GM12878 (cell line): Measurements from ENCODE around the gene SMTNL1. TPM values are rescaled to one million over a fixed set of nuclear protein-coding genes. Genes with fewer than 3 reads are reported as not detected.
A peak's percentile ranks its signal among the peaks of the same experiment; 100 is the strongest.

Experiments used
- ATAC-seq: fragments of 200-7000 bp; cut with Tn5 transposase; 3 replicates; pipeline ENCODE4 v1.9.1; 2020; ENCODE audit warnings: mild to moderate bottlenecking, moderate library complexity
- BruUV-seq: library from RNA; stranded (reverse); fragments of 400-500 nt; replicated peaks from 2 replicates; lab custom pipeline; 2021; lab: Mats Ljungman, UMichigan
- CTCF ChIA-PET: fragments of 300-600 bp; sonication (Branson Sonifier 250); formaldehyde crosslinking; extraction: SDS; loops from one replicate; lab custom pipeline; 2021; ENCODE audit warnings: inconsistent platforms; lab: Yijun Ruan, JAX
- POLR2A ChIA-PET: fragments of 350-600 bp; formaldehyde crosslinking; extraction: SDS; loops from one replicate; lab custom pipeline; 2021; ENCODE audit warnings: inconsistent platforms; lab: Charles Lee
- RAD21 ChIA-PET: fragments of 300-600 bp; sonication (Branson Sonifier 250); formaldehyde crosslinking; loops from one replicate; lab custom pipeline; 2023; ENCODE audit warnings: antibody characterized with exemption; ENCODE audit not compliant: unreplicated experiment; lab: Charles Lee
- SMC1A ChIA-PET: fragments of 300-600 bp; sonication (Branson Sonifier 250); formaldehyde crosslinking; loops from one replicate; lab custom pipeline; 2023; ENCODE audit not compliant: unreplicated experiment, uncharacterized antibody; lab: Charles Lee
- DNase-seq: peaks from one replicate; pipeline ENCODE4 v3.0.0-alpha.2; 2011; ENCODE audit warnings: low read depth, low spot score
- FAIRE-seq: peaks from 3 replicates; lab custom pipeline; 2011; peaks lifted over from hg19 to GRCh38; lab: Jason Lieb, UNC
- H2AFZ ChIP-seq: 2 replicates; pipeline ENCODE4 v1.6.0; 2011; ENCODE audit warnings: low read depth, low read length, control low read depth; ENCODE audit not compliant: control insufficient read depth
- H3K27ac ChIP-seq: 2 replicates; pipeline ENCODE4 v1.5.1; 2011; ENCODE audit warnings: control low read depth; ENCODE audit not compliant: control insufficient read depth, insufficient read depth
- H3K27me3 ChIP-seq, 2 experiments: replicated peaks in 1 of 2; 2 replicates each; pipeline versions ENCODE4 v1.6.0 to v1.6.1; 2011; ENCODE audit warnings: low read length in 1 of 2; ENCODE audit not compliant: control insufficient read depth in 2 of 2, insufficient read depth in 2 of 2
- H3K36me3 ChIP-seq, 2 experiments: 2 replicates each; pipeline ENCODE4 v1.5.1; 2011; ENCODE audit warnings: low read length in 1 of 2; ENCODE audit not compliant: control insufficient read depth in 2 of 2, insufficient read depth in 2 of 2
- H3K4me1 ChIP-seq: 2 replicates; pipeline ENCODE4 v1.6.1; 2011; ENCODE audit warnings: mild to moderate bottlenecking, low read length, moderate library complexity, mixed read lengths; ENCODE audit not compliant: control insufficient read depth, insufficient read depth
- H3K4me2 ChIP-seq: 2 replicates; pipeline ENCODE4 v1.6.0; 2011; ENCODE audit warnings: control low read depth; ENCODE audit not compliant: control insufficient read depth, insufficient read depth
- H3K4me3 ChIP-seq: fragments of 200-600 bp; sonication (generic); 2 replicates; pipeline ENCODE4 v1.5.1; 2016
- H3K79me2 ChIP-seq: 2 replicates; pipeline ENCODE4 v1.6.0; 2011; ENCODE audit warnings: low read length; ENCODE audit not compliant: control insufficient read depth, insufficient read depth
- H3K9ac ChIP-seq: 2 replicates; pipeline ENCODE4 v1.8.0; 2011; ENCODE audit warnings: low read length, control low read depth, mixed read lengths; ENCODE audit not compliant: control insufficient read depth, insufficient read depth
- H3K9me3 ChIP-seq: replicated peaks from 3 replicates; pipeline ENCODE4 v1.5.1; 2011; ENCODE audit warnings: mild to moderate bottlenecking, low read length; ENCODE audit not compliant: control insufficient read depth, insufficient read depth
- H4K20me1 ChIP-seq: 2 replicates; pipeline ENCODE4 v1.6.0; 2011; ENCODE audit not compliant: control insufficient read depth, insufficient read depth
- BACH1 ChIP-seq: fragments of 450-650 bp; IDR thresholded peaks from 2 replicates; pipeline ENCODE4 v1.6.1; 2017; ENCODE audit warnings: mild to moderate bottlenecking, borderline replicate concordance
- CHD2 ChIP-seq: IDR thresholded peaks from 2 replicates; pipeline ENCODE4 v1.6.1; 2011; ENCODE audit warnings: low read depth, low read length, improper control_type of control experiment, borderline replicate concordance
- MEF2B ChIP-seq: fragments of 450-650 bp; IDR thresholded peaks from 2 replicates; pipeline ENCODE4 v1.6.1; 2018; ENCODE audit warnings: mild to moderate bottlenecking, moderate library complexity; ENCODE audit not compliant: partially characterized antibody, poor library complexity, severe bottlenecking
- MXI1 ChIP-seq: fragments of 150-350 bp; IDR thresholded peaks from 2 replicates; pipeline ENCODE4 v1.6.1; 2011; ENCODE audit warnings: low read depth, mild to moderate bottlenecking, inconsistent platforms, low read length, improper control_type of control experiment
- NBN ChIP-seq: fragments of 450-650 bp; IDR thresholded peaks from 2 replicates; pipeline ENCODE4 v1.6.1; 2016
- NR2F1 ChIP-seq: fragments of 450-650 bp; conservative IDR thresholded peaks from 2 replicates; pipeline ENCODE4 v1.6.1; 2017; ENCODE audit warnings: mild to moderate bottlenecking
- PAX5 ChIP-seq: IDR thresholded peaks from 2 replicates; pipeline ENCODE4 v1.6.1; 2011; ENCODE audit warnings: low read depth, low read length, borderline replicate concordance
- PKNOX1 ChIP-seq: fragments of 450-650 bp; IDR thresholded peaks from 2 replicates; pipeline ENCODE4 v1.6.1; 2016; ENCODE audit warnings: mild to moderate bottlenecking
- SMARCA5 ChIP-seq: fragments of 450-650 bp; IDR thresholded peaks from 2 replicates; pipeline ENCODE4 v1.6.1; 2017; ENCODE audit warnings: mild to moderate bottlenecking
- SPI1 ChIP-seq: IDR thresholded peaks from 2 replicates; pipeline ENCODE4 v1.6.1; 2011; ENCODE audit warnings: low read depth, mild to moderate bottlenecking, low read length, moderate library complexity, borderline replicate concordance; ENCODE audit not compliant: insufficient read depth
- ZBTB40 ChIP-seq: fragments of 450-650 bp; IDR thresholded peaks from 2 replicates; pipeline ENCODE4 v1.6.1; 2016; ENCODE audit warnings: mild to moderate bottlenecking, moderate library complexity, borderline replicate concordance
- WGBS: methylation state at CpG from one replicate; pipeline ENCODE4 v1.1.6; 2016; ENCODE audit warnings: low lambda C conversion rate; ENCODE audit not compliant: insufficient replicate concordance, insufficient coverage; ENCODE audit errors: missing lambda C conversion rate; 5-methylcytosine and 5-hydroxymethylcytosine counted together
- in situ Hi-C: fragments of 300-500 bp; cut with MboI; formaldehyde crosslinking; loops from 9 replicates; pipeline ENCODE4 v1.14.3; 2018; ENCODE audit warnings: mixed read lengths
- intact Hi-C: fragments of 100-400 bp; cut with micrococcal nuclease; formaldehyde crosslinking; loops from one replicate; pipeline ENCODE4 v1.14.2; 2022; ENCODE audit not compliant: unreplicated experiment
- polyA plus RNA-seq, 11 experiments: library from polyadenylated mRNA; depleted of rRNA in 4 of 11; unstranded in 6 of 11; stranded (reverse) in 5 of 11; fragments of >200 nt; fragmentation: Nextera tagmentation in 4 of 11; fragmentation: Illumina TruSeq in 1 of 11; extraction: Ambion mirVana in 4 of 11; extraction: Trizol in 1 of 11; gene quantifications; 1 replicate in 1 of 11; 2 replicates in 10 of 11; pipeline versions ENCODE4 v1.2.1 to v1.2.3, GENCODE V29; 2011 to 2016; ENCODE audit warnings: inconsistent platforms in 2 of 11, missing spikeins in 2 of 11, low read depth in 1 of 11
- total RNA-seq, 4 experiments: library from RNA; depleted of rRNA in 3 of 4; stranded (reverse); fragments of >200 nt in 3 of 4; fragmentation: Illumina TruSeq in 1 of 4; extraction: Trizol in 1 of 4; gene quantifications; 2 replicates each; pipeline versions ENCODE4 v1.2.1 to v1.2.3, GENCODE V29; 2013 to 2021
- TF ChIP-seq, protein P1 (sequence below): IDR thresholded peaks from 2 replicates; pipeline ENCODE4 v1.6.1; 2011; ENCODE audit warnings: low read depth, low read length, improper control_type of control experiment, borderline replicate concordance
- TF ChIP-seq, protein P2 (sequence below): fragments of 450-650 bp; IDR thresholded peaks from 2 replicates; pipeline ENCODE4 v1.6.1; 2018; ENCODE audit warnings: mild to moderate bottlenecking, low read depth, moderate library complexity; ENCODE audit not compliant: partially characterized antibody

Gene SMTNL1
- total and polyA plus RNA-seq, 10 of the 15 experiments (the other 5 are each of a cell fraction or from before 2014, with no cell fraction given) = 0.06 to 0.17 (median 0.10) TPM; not detected in 7

GRCh38 chr11:57547854-57548377 lies 10.5 kb downstream of the SMTNL1 start:
- ATAC-seq (peak; percentile 96), DNase-seq (no peak), FAIRE-seq (peak; percentile 86)
- H3K36me3 ChIP-seq = peaks cover 19 to 20% of the 10 kb centered on the region in 2 experiments
- intact Hi-C loops (loop anchor here (1.0 kb wide), 1 partner anchor 18 kb away; no protein-coding TSS in a partner anchor), in situ Hi-C loops (no loop called here)
- no TSS peak for BruUV-seq
- no peaks in the 10 kb centered on the region for H3K27me3 ChIP-seq
- CTCF ChIA-PET = interaction anchor here (0.5 to 3.1 kb wide), 13 partner anchors 9 to 97 kb away, joined by 3 to 19 read pairs (median 5); partner anchors contain the start of genes SMTNL1 and UBE2L6
- H2AFZ ChIP-seq = peak overlapping the region; percentile 50; the same call in 1 of the 2 replicates
- 23% methylated on average over 6 of the region's 6 CpGs for WGBS
- RAD21 ChIA-PET = interaction anchor here (0.7 to 2.2 kb wide), 6 partner anchors 17 to 253 kb away, joined by 3 to 9 read pairs (median 4); partner anchors contain the start of gene UBE2L6
- POLR2A ChIA-PET = interaction anchor here (0.5 to 1.2 kb wide), 4 partner anchors 17 to 211 kb away, joined by 3 to 6 read pairs (median 3); partner anchors contain the start of gene TIMM10
- no peaks in the 10 kb centered on the region for H3K9me3 ChIP-seq
- H4K20me1 ChIP-seq = no peaks in the 10 kb centered on the region
- H3K4me3 ChIP-seq = no peak overlapping the region
- SMC1A ChIA-PET = interaction anchor here (0.9 to 2.3 kb wide), 8 partner anchors 16 to 202 kb away, joined by 3 to 9 read pairs (median 4); partner anchors contain the start of gene UBE2L6
- H3K9ac ChIP-seq = peak overlapping the region; percentile 16; the same call in 1 of the 2 replicates
- H3K27ac ChIP-seq = peak overlapping the region; percentile 48; the same call in 1 of the 2 replicates
- peak overlapping the region; percentile 3; the same call in 1 of the 2 replicates for H3K4me2 ChIP-seq
- no peaks in the 10 kb centered on the region for H3K79me2 ChIP-seq
- H3K4me1 ChIP-seq = peaks cover 15% of the 10 kb centered on the region
- no peak for TF ChIP-seq PAX5
- TF ChIP-seq CHD2 = peak; percentile 15; the same call in 1 of the 2 replicates
- TF ChIP-seq SMARCA5 = no peak
- TF ChIP-seq, protein P1, sequence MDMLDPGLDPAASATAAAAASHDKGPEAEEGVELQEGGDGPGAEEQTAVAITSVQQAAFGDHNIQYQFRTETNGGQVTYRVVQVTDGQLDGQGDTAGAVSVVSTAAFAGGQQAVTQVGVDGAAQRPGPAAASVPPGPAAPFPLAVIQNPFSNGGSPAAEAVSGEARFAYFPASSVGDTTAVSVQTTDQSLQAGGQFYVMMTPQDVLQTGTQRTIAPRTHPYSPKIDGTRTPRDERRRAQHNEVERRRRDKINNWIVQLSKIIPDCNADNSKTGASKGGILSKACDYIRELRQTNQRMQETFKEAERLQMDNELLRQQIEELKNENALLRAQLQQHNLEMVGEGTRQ = no peak
- peak; percentile 86 for TF ChIP-seq MEF2B
- peak; percentile 84 for TF ChIP-seq SPI1
- TF ChIP-seq, protein P2, sequence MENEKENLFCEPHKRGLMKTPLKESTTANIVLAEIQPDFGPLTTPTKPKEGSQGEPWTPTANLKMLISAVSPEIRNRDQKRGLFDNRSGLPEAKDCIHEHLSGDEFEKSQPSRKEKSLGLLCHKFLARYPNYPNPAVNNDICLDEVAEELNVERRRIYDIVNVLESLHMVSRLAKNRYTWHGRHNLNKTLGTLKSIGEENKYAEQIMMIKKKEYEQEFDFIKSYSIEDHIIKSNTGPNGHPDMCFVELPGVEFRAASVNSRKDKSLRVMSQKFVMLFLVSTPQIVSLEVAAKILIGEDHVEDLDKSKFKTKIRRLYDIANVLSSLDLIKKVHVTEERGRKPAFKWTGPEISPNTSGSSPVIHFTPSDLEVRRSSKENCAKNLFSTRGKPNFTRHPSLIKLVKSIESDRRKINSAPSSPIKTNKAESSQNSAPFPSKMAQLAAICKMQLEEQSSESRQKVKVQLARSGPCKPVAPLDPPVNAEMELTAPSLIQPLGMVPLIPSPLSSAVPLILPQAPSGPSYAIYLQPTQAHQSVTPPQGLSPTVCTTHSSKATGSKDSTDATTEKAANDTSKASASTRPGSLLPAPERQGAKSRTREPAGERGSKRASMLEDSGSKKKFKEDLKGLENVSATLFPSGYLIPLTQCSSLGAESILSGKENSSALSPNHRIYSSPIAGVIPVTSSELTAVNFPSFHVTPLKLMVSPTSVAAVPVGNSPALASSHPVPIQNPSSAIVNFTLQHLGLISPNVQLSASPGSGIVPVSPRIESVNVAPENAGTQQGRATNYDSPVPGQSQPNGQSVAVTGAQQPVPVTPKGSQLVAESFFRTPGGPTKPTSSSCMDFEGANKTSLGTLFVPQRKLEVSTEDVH = no peak
- no peak for TF ChIP-seq NBN
- no peak for TF ChIP-seq MXI1
- no peak for TF ChIP-seq BACH1
- TF ChIP-seq PKNOX1 = peak; percentile 51; the same call in 1 of the 2 replicates
- peak; percentile 39; the same call in 1 of the 2 replicates for TF ChIP-seq NR2F1
- no peak for TF ChIP-seq ZBTB40
